Stimulated activated CD8-positive, alpha-beta memory T cell treated with anti-CD3 and anti-CD28 coated beads, Interleukin-7, amount 100 ng/mL, for 48 hours (primary cell): ENCODE data around the gene ESRP2.

Experiments
- DNase-seq, 2 donors: peaks; one replicate each; pipeline ENCODE4 v3.0.0-alpha.2; 2020; ENCODE audit warnings: low read depth in 1 of 2; ENCODE audit errors: extremely low read depth in 1 of 2

ESRP2 gene

GRCh38 chr16:68242926-68243858 is 7.3 kb upstream of the ESRP2 start:
- DNase-seq, result no peak

- no peak for DNase-seq
These were observed 6.2 kb upstream of the ESRP2 start for GRCh38 chr16:68242085-68242484.

- no peak for DNase-seq
These were observed 2.1 kb upstream of the ESRP2 start for GRCh38 chr16:68238029-68238345.

- peak; percentile 84 to 87 for DNase-seq
These were observed 1.5 kb upstream of the ESRP2 start for GRCh38 chr16:68237243-68238028.

- no peak for DNase-seq
These were observed 907 bp upstream of the ESRP2 start for GRCh38 chr16:68236826-68237242.

GRCh38 chr16:68236137-68236825 is 354 bp upstream of the ESRP2 start:
- no peak for DNase-seq

- DNase-seq, result no peak
These were observed 630 bp downstream of the ESRP2 start for GRCh38 chr16:68235108-68235886.

GRCh38 chr16:68234188-68235107 is 1.5 kb downstream of the ESRP2 start:
- no peak for DNase-seq

GRCh38 chr16:68233835-68234187 is 2.1 kb downstream of the ESRP2 start:
- no peak for DNase-seq

- no peak for DNase-seq
These were observed 2.7 kb downstream of the ESRP2 start for GRCh38 chr16:68233085-68233834.

GRCh38 chr16:68232335-68232734 is 3.6 kb downstream of the ESRP2 start:
- DNase-seq, result no peak

- DNase-seq, result no peak
These were observed 4.4 kb downstream of the ESRP2 start for GRCh38 chr16:68231384-68232136.

GRCh38 chr16:68230956-68231355 is 5.0 kb downstream of the ESRP2 start:
- no peak for DNase-seq

- no peak for DNase-seq
These were observed 5.8 kb downstream of the ESRP2 start for GRCh38 chr16:68230176-68230571.

GRCh38 chr16:68229431-68230175 is 6.3 kb downstream of the ESRP2 start:
- DNase-seq, result no peak

GRCh38 chr16:68228652-68229051 is 7.3 kb downstream of the ESRP2 start:
- DNase-seq, result no peak

- no peak for DNase-seq
These were observed 7.9 kb downstream of the ESRP2 start for GRCh38 chr16:68227850-68228553.
